DOHH2 (cell line): ENCODE measurements around the gene CHD3.

Experiments used
- H3F3A ChIP-seq: fragments of 200-600 bp; sonication (generic), shearing (Covaris generic); 2 replicates; pipeline ENCODE4 v1.6.0; 2016; ENCODE audit warnings: antibody characterized with exemption, mild to moderate bottlenecking; ENCODE audit not compliant: control insufficient read depth, insufficient read depth
- H3K27ac ChIP-seq: fragments of 200-600 bp; sonication (generic); 2 replicates; pipeline ENCODE4 v1.5.1; 2014; ENCODE audit warnings: low read depth, mild to moderate bottlenecking, low read length, moderate library complexity
- H3K27me3 ChIP-seq: fragments of 200-600 bp; sonication (generic); 2 replicates; pipeline ENCODE4 v1.6.1; 2014; ENCODE audit warnings: mild to moderate bottlenecking, low read length, mixed read lengths; ENCODE audit not compliant: control insufficient read depth
- H3K36me3 ChIP-seq: fragments of 200-600 bp; sonication (generic); 2 replicates; pipeline ENCODE4 v1.6.1; 2014; ENCODE audit warnings: mild to moderate bottlenecking, low read length, moderate library complexity, mixed read lengths; ENCODE audit not compliant: control insufficient read depth
- H3K4me1 ChIP-seq: fragments of 200-600 bp; sonication (generic); 2 replicates; pipeline ENCODE4 v1.6.1; 2014; ENCODE audit warnings: mild to moderate bottlenecking, low read length, mixed read lengths; ENCODE audit not compliant: control insufficient read depth
- H3K4me2 ChIP-seq: fragments of 200-600 bp; sonication (generic); 2 replicates; pipeline ENCODE4 v1.6.0; 2014; ENCODE audit warnings: mild to moderate bottlenecking, low read length, moderate library complexity
- H3K4me3 ChIP-seq: fragments of 200-600 bp; sonication (generic); 2 replicates; pipeline ENCODE4 v1.5.1; 2014; ENCODE audit warnings: mild to moderate bottlenecking, low read length, mixed read lengths
- H3K79me2 ChIP-seq: fragments of 200-600 bp; sonication (generic); 2 replicates; pipeline ENCODE4 v1.6.1; 2014; ENCODE audit warnings: mild to moderate bottlenecking, low read length, mixed read lengths; ENCODE audit not compliant: control insufficient read depth
- H3K9me2 ChIP-seq: fragments of 200-600 bp; sonication (generic); replicated peaks from 2 replicates; pipeline ENCODE4 v1.6.1; 2014; ENCODE audit warnings: mild to moderate bottlenecking, low read length, mixed read lengths; ENCODE audit not compliant: control insufficient read depth
- H3K9me3 ChIP-seq: fragments of 200-600 bp; sonication (generic); 2 replicates; pipeline ENCODE4 v1.6.1; 2014; ENCODE audit warnings: antibody characterized with exemption, low read length, mixed read lengths; ENCODE audit not compliant: control insufficient read depth, insufficient read depth
- H4K20me1 ChIP-seq: fragments of 200-600 bp; sonication (generic); 2 replicates; pipeline ENCODE4 v1.6.0; 2014; ENCODE audit warnings: low read depth, mild to moderate bottlenecking, antibody characterized with exemption, low read length, moderate library complexity; ENCODE audit not compliant: control insufficient read depth, insufficient read depth
- EZH2phosphoT487 ChIP-seq: fragments of 200-600 bp; sonication (generic); IDR thresholded peaks from 2 replicates; pipeline ENCODE4 v1.6.1; 2017; ENCODE audit warnings: borderline replicate concordance, mild to moderate bottlenecking, antibody characterized with exemption, low read length, moderate library complexity, mixed read lengths
- TF ChIP-seq, protein P1 (sequence below): fragments of 200-600 bp; sonication (generic); IDR thresholded peaks from one replicate; pipeline ENCODE4 v1.5.1; 2014; ENCODE audit warnings: antibody characterized with exemption, mild to moderate bottlenecking, low read depth, low read length; ENCODE audit not compliant: poor library complexity, severe bottlenecking

Gene CHD3

GRCh38 chr17:7893187-7893880 is 4.7 kb downstream of the CHD3 start:
- no peak for TF ChIP-seq EZH2phosphoT487
- TF ChIP-seq, protein P1, sequence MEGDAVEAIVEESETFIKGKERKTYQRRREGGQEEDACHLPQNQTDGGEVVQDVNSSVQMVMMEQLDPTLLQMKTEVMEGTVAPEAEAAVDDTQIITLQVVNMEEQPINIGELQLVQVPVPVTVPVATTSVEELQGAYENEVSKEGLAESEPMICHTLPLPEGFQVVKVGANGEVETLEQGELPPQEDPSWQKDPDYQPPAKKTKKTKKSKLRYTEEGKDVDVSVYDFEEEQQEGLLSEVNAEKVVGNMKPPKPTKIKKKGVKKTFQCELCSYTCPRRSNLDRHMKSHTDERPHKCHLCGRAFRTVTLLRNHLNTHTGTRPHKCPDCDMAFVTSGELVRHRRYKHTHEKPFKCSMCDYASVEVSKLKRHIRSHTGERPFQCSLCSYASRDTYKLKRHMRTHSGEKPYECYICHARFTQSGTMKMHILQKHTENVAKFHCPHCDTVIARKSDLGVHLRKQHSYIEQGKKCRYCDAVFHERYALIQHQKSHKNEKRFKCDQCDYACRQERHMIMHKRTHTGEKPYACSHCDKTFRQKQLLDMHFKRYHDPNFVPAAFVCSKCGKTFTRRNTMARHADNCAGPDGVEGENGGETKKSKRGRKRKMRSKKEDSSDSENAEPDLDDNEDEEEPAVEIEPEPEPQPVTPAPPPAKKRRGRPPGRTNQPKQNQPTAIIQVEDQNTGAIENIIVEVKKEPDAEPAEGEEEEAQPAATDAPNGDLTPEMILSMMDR = no peak
- Histone ChIP-seq H4K20me1 (no peaks in the 10 kb centered on the region), H3K9me3 (no peaks in the 10 kb centered on the region), H3F3A (no peaks in the 10 kb centered on the region), H3K4me3 (no peak overlapping the region), H3K27me3 (no peaks in the 10 kb centered on the region), H3K4me1 (peaks cover 4% of the 10 kb centered on the region), H3K79me2 (peaks cover 26% of the 10 kb centered on the region), H3K27ac (no peak overlapping the region), H3K36me3 (peaks cover 84% of the 10 kb centered on the region), H3K9me2 (no peaks in the 10 kb centered on the region), H3K4me2 (no peak overlapping the region)

GRCh38 chr17:7894226-7894625 is 5.6 kb downstream of the CHD3 start:
- Histone ChIP-seq H3K36me3 (peaks cover 85% of the 10 kb centered on the region), H3K9me3 (no peaks in the 10 kb centered on the region), H3K9me2 (no peaks in the 10 kb centered on the region), H3K79me2 (peaks cover 17% of the 10 kb centered on the region), H3K4me2 (no peak overlapping the region), H4K20me1 (no peaks in the 10 kb centered on the region), H3K4me1 (no peaks in the 10 kb centered on the region), H3F3A (no peaks in the 10 kb centered on the region), H3K27me3 (no peaks in the 10 kb centered on the region), H3K27ac (no peak overlapping the region), H3K4me3 (no peak overlapping the region)
- TF ChIP-seq, protein P1 = no peak
- no peak for TF ChIP-seq EZH2phosphoT487

DNA sequence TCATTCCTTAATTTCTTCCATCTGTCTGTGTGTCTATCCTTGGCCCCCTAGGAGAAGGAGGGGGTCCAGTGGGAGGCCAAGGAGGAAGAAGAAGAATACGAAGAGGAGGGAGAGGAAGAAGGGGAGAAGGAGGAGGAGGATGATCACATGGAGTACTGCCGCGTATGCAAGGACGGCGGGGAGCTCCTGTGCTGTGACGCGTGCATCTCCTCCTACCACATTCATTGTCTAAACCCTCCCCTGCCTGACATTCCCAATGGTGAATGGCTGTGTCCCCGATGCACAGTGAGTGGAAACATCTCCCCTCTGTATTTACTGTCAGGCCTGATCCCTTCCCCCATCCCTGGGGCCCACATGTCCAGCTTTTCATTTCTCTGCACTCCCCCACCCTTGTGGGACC is 6.3 kb downstream of the CHD3 start:
- no peak overlapping the region for H3K27ac ChIP-seq
- no peak for TF ChIP-seq EZH2phosphoT487
- TF ChIP-seq, protein P1 = no peak
- H3K79me2 ChIP-seq = peaks cover 11% of the 10 kb centered on the region
- no peak overlapping the region for H3K4me2 ChIP-seq
- H3K4me3 ChIP-seq = no peak overlapping the region
- H3K9me2 ChIP-seq = no peaks in the 10 kb centered on the region
- no peaks in the 10 kb centered on the region for H3K4me1 ChIP-seq
- no peaks in the 10 kb centered on the region for H4K20me1 ChIP-seq
- H3K27me3 ChIP-seq = no peaks in the 10 kb centered on the region
- H3F3A ChIP-seq = no peaks in the 10 kb centered on the region
- no peaks in the 10 kb centered on the region for H3K9me3 ChIP-seq
- H3K36me3 ChIP-seq = peaks cover 85% of the 10 kb centered on the region
